ENCODE results near the gene PSTPIP1.

DNA sequence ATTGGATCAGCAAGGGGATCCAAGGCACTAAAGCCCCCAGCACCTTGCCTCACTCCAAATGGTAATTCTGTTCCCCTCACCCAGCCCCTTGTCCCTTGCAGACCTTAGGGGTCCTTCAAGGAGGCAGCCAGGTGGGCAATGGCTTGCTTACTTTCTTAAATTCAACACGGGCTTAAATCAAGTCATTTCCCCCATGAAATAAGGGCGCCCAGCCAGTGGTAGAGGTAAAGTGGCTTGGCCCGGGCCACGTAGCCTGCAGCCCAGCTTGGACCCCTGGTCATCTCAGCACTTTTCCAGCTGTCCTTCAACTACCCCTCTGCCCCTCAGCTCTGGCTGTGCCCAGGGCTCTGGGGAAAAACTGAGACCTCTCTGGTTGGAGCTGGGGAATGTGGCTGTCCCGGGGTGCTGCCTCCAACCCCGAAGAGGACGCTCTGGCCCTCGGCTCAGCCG, 1.2 kb downstream of the PSTPIP1 start:
- TF ChIP-seq, protein P1, sequence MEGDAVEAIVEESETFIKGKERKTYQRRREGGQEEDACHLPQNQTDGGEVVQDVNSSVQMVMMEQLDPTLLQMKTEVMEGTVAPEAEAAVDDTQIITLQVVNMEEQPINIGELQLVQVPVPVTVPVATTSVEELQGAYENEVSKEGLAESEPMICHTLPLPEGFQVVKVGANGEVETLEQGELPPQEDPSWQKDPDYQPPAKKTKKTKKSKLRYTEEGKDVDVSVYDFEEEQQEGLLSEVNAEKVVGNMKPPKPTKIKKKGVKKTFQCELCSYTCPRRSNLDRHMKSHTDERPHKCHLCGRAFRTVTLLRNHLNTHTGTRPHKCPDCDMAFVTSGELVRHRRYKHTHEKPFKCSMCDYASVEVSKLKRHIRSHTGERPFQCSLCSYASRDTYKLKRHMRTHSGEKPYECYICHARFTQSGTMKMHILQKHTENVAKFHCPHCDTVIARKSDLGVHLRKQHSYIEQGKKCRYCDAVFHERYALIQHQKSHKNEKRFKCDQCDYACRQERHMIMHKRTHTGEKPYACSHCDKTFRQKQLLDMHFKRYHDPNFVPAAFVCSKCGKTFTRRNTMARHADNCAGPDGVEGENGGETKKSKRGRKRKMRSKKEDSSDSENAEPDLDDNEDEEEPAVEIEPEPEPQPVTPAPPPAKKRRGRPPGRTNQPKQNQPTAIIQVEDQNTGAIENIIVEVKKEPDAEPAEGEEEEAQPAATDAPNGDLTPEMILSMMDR (conservative IDR thresholded peaks at IDR 0.05 in 1 of 2, IDR thresholded peaks at IDR 0.05 in 1 of 2; ENCODE audit: low read depth in 1 of 2, low read length in 2 of 2): no peak
- no peak for TF ChIP-seq EZH2 (IDR thresholded peaks at IDR 0.05; ENCODE audit: low read length, missing control alignments)
